Measurements from ENCODE around the gene NKX6-1. TPM values are rescaled to one million over a fixed set of nuclear protein-coding genes. Genes with fewer than 3 reads are reported as not detected.

Gene NKX6-1
- polyA plus RNA-seq, 3 donors: not detected

GRCh38 chr4:84482564-84483563 lies 16.2 kb downstream of the NKX6-1 start:
- Histone ChIP-seq H3K4me2 (replicated peaks; ENCODE audit: extremely low read depth, low read length, poor library complexity, severe bottlenecking) (peak overlapping the region; percentile 45), H2AFZ (ENCODE audit: insufficient read depth, low read depth, low read length, poor library complexity, severe bottlenecking) (peak overlapping the region; percentile 21), H3K27ac (ENCODE audit: low read depth in 1 of 2, low read length in 2 of 2) (no peak overlapping the region), H3K27me3 (ENCODE audit: control insufficient read depth in 2 of 2, insufficient read depth in 2 of 2, low read length in 2 of 2) (peaks cover 96 to 100% of the 10 kb centered on the region in 2 donors), H3K4me3 (replicated peaks in 1 of 3; ENCODE audit: low read depth in 2 of 3, low read length in 3 of 3) (peak overlapping the region in 1 of 3 experiments; percentile 45), H4K20me1 (ENCODE audit: insufficient read depth, low read length) (no peaks in the 10 kb centered on the region), H3K79me2 (ENCODE audit: insufficient read depth, low read length) (no peaks in the 10 kb centered on the region), H3K4me1 (ENCODE audit: control insufficient read depth in 1 of 2, insufficient read depth in 2 of 2, low read length in 2 of 2) (peaks cover 14 to 15% of the 10 kb centered on the region in 2 donors), H3K36me3 (replicated peaks in 1 of 2; ENCODE audit: control insufficient read depth in 1 of 2, insufficient read depth in 2 of 2, low read length in 2 of 2) (no peaks in the 10 kb centered on the region), H3K9me3 (replicated peaks in 1 of 2; ENCODE audit: control insufficient read depth in 1 of 2, insufficient read depth in 1 of 2, low read length in 2 of 2) (peaks cover 12 to 54% of the 10 kb centered on the region in 2 donors), H3K9ac (ENCODE audit: insufficient read depth, low read length, poor library complexity, severe bottlenecking) (no peak overlapping the region)
- H3K4me1 Mint-ChIP-seq: peaks cover 27% of the 10 kb centered on the region
- WGBS (ENCODE audit: insufficient coverage): 8% methylated on average over 69 of the region's 69 CpGs
- H3K36me3 Mint-ChIP-seq: peaks cover 3 to 9% of the 10 kb centered on the region in 2 donors
- intact Hi-C loops (cut with micrococcal nuclease): no loop called here
- H3K27me3 Mint-ChIP-seq (ENCODE audit: low read depth in 3 of 3): peaks cover 86 to 94% (median 92%) of the 10 kb centered on the region in 3 donors
- peak in 2 of 3 donors; percentile 10 to 40 for DNase-seq
- no peak overlapping the region for H3K27ac Mint-ChIP-seq
- peaks cover 3 to 46% (median 34%) of the 10 kb centered on the region in 7 donors for H3K9me3 Mint-ChIP-seq
- peak overlapping the region in 1 of 2 donors; percentile 95 for H3K4me3 Mint-ChIP-seq
- peak; percentile 59 for TF ChIP-seq CTCF (IDR thresholded peaks at IDR 0.05)

GRCh38 chr4:84481860-84482245 lies 17.2 kb downstream of the NKX6-1 start:
- TF ChIP-seq CTCF (IDR thresholded peaks at IDR 0.05): no peak
- Histone ChIP-seq H4K20me1 (ENCODE audit: insufficient read depth, low read length) (no peaks in the 10 kb centered on the region), H3K36me3 (replicated peaks in 1 of 2; ENCODE audit: control insufficient read depth in 1 of 2, insufficient read depth in 2 of 2, low read length in 2 of 2) (no peaks in the 10 kb centered on the region), H3K9me3 (replicated peaks in 1 of 2; ENCODE audit: control insufficient read depth in 1 of 2, insufficient read depth in 1 of 2, low read length in 2 of 2) (peaks cover 12 to 54% of the 10 kb centered on the region in 2 donors), H3K4me3 (replicated peaks in 1 of 3; ENCODE audit: low read depth in 2 of 3, low read length in 3 of 3) (no peak overlapping the region), H3K9ac (ENCODE audit: insufficient read depth, low read length, poor library complexity, severe bottlenecking) (no peak overlapping the region), H2AFZ (ENCODE audit: insufficient read depth, low read depth, low read length, poor library complexity, severe bottlenecking) (no peak overlapping the region), H3K4me2 (replicated peaks; ENCODE audit: extremely low read depth, low read length, poor library complexity, severe bottlenecking) (no peak overlapping the region), H3K79me2 (ENCODE audit: insufficient read depth, low read length) (no peaks in the 10 kb centered on the region), H3K27ac (ENCODE audit: low read depth in 1 of 2, low read length in 2 of 2) (no peak overlapping the region), H3K27me3 (ENCODE audit: control insufficient read depth in 2 of 2, insufficient read depth in 2 of 2, low read length in 2 of 2) (peaks cover 94 to 99% of the 10 kb centered on the region in 2 donors), H3K4me1 (ENCODE audit: control insufficient read depth in 1 of 2, insufficient read depth in 2 of 2, low read length in 2 of 2) (peaks cover 14 to 15% of the 10 kb centered on the region in 2 donors)
- Mint-ChIP-seq H3K4me3 (peak overlapping the region in 1 of 2 donors; percentile 95), H3K27ac (peak overlapping the region in 1 of 7 donors; percentile 46), H3K27me3 (ENCODE audit: low read depth in 3 of 3) (peaks cover 88 to 92% (median 90%) of the 10 kb centered on the region in 3 donors), H3K4me1 (peaks cover 27% of the 10 kb centered on the region), H3K36me3 (peaks cover 3 to 9% of the 10 kb centered on the region in 2 donors), H3K9me3 (peaks cover 3 to 46% (median 34%) of the 10 kb centered on the region in 7 donors)
- DNase-seq: peak in 1 of 3 donors; percentile 13
- 4% methylated on average over 14 of the region's 20 CpGs for WGBS (ENCODE audit: insufficient coverage)
- intact Hi-C loops (cut with micrococcal nuclease): no loop called here
